ENCODE data around the gene OSBPL5.

OSBPL5 gene

DNA sequence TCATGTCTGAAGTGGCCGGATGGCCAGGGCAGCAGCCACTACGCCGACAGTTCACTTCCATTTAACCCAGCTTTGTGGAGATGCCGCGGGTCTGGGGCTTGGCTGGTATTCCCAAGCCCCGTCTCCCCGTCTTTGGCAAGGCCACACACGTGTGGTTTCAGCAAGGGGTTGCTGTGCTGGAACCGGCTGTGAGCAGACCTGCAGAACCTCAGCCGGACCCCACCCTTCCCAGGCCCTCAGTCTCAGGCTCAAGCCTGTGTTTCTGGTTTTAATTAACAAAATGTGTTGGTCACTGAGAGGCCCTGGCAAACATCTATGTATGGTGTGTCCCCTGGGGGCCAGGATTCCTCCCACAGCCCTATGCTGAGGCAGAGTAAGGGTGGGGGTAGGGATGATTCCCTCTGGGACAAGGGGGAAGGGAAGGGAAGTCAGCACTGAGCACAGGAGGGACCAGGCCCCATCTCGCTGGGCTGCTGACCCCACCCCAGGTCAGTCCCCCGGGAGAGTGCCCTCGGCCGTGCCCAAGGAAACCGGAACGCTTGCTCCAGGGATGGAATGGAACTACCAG, 9.3 kb downstream of the OSBPL5 start:
- TF ChIP-seq, protein P1, sequence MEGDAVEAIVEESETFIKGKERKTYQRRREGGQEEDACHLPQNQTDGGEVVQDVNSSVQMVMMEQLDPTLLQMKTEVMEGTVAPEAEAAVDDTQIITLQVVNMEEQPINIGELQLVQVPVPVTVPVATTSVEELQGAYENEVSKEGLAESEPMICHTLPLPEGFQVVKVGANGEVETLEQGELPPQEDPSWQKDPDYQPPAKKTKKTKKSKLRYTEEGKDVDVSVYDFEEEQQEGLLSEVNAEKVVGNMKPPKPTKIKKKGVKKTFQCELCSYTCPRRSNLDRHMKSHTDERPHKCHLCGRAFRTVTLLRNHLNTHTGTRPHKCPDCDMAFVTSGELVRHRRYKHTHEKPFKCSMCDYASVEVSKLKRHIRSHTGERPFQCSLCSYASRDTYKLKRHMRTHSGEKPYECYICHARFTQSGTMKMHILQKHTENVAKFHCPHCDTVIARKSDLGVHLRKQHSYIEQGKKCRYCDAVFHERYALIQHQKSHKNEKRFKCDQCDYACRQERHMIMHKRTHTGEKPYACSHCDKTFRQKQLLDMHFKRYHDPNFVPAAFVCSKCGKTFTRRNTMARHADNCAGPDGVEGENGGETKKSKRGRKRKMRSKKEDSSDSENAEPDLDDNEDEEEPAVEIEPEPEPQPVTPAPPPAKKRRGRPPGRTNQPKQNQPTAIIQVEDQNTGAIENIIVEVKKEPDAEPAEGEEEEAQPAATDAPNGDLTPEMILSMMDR (IDR thresholded peaks at IDR 0.05; ENCODE audit: poor library complexity, severe bottlenecking) = no peak
- peaks cover 2% of the 10 kb centered on the region for H3K9me3 ChIP-seq (ENCODE audit: severe bottlenecking)
- peaks cover 5% of the 10 kb centered on the region for H3K4me1 ChIP-seq (ENCODE audit: insufficient read depth, poor library complexity, severe bottlenecking)
- DNase-seq (ENCODE audit: low spot score) (no peak), ATAC-seq (ENCODE audit: low read depth) (no peak)
- no peak overlapping the region for H3K27ac ChIP-seq (ENCODE audit: poor library complexity, severe bottlenecking)
- H3K4me3 ChIP-seq (ENCODE audit: severe bottlenecking) = no peak overlapping the region
- H3K36me3 ChIP-seq (ENCODE audit: low read depth) = no peaks in the 10 kb centered on the region
- no peaks in the 10 kb centered on the region for H3K27me3 ChIP-seq (ENCODE audit: insufficient read depth, poor library complexity, severe bottlenecking)

DNA sequence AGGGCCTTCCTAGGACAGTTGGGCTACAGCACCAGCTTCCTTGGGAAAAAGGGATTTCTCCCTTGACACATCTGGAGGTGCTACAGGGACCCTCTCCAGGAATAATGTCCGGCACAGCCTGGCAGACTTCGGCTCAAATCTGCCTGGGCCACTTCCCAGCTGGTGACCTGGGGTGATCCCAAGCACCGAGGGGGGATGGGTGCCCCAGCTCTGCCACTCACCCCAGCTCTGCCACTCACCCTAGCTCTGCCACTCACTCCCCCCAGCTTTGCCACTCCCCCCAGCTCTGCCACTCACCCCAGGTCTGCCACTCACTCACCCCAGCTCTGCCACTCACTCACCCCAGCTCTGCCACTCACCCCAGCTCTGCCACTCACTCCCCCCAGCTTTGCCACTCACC, 9.9 kb downstream of the OSBPL5 start:
- Histone ChIP-seq H3K4me3 (ENCODE audit: severe bottlenecking) (no peak overlapping the region), H3K36me3 (ENCODE audit: low read depth) (no peaks in the 10 kb centered on the region), H3K27me3 (ENCODE audit: insufficient read depth, poor library complexity, severe bottlenecking) (no peaks in the 10 kb centered on the region), H3K4me1 (ENCODE audit: insufficient read depth, poor library complexity, severe bottlenecking) (peaks cover 5% of the 10 kb centered on the region), H3K9me3 (ENCODE audit: severe bottlenecking) (peaks cover 2% of the 10 kb centered on the region), H3K27ac (ENCODE audit: poor library complexity, severe bottlenecking) (no peak overlapping the region)
- TF ChIP-seq, protein P1 (IDR thresholded peaks at IDR 0.05; ENCODE audit: poor library complexity, severe bottlenecking) = no peak
- no peak for DNase-seq (ENCODE audit: low spot score)
- ATAC-seq (ENCODE audit: low read depth) = no peak

DNA sequence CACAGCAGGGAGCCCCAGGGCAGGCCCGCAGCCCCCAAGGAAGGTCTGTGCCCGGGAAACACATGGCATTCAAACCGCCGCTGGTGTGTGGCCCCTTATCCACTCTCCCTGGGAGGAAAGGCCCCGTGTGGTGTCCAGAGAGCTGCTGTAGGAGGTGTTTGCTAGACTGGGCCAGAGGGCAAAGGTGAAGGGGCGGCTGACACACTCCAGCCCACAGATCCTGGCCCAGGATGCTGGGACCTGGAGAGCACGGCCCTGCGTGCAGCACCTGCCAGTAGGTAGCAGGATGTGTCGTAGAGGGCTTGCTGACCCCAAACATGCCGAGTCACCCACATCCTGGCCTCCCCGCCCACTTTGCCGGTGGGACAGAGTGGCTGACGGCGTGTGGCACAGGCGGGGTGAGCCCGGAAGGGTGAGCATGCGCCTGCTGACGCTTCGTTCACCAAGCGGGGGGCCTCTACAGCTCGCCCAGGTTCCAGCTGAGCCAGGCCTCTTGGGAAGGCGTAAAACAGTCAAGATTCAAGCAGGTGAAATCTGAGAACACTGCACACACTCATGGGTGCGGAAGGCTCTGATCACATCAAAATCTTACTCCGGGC, 11.0 kb downstream of the OSBPL5 start:
- no peak overlapping the region for H3K27ac ChIP-seq (ENCODE audit: poor library complexity, severe bottlenecking)
- DNase-seq (ENCODE audit: low spot score) (no peak), ATAC-seq (ENCODE audit: low read depth) (no peak)
- TF ChIP-seq, protein P1 (IDR thresholded peaks at IDR 0.05; ENCODE audit: poor library complexity, severe bottlenecking) = no peak
- H3K27me3 ChIP-seq (ENCODE audit: insufficient read depth, poor library complexity, severe bottlenecking) = no peaks in the 10 kb centered on the region
- peaks cover 2% of the 10 kb centered on the region for H3K9me3 ChIP-seq (ENCODE audit: severe bottlenecking)
- no peaks in the 10 kb centered on the region for H3K36me3 ChIP-seq (ENCODE audit: low read depth)
- H3K4me3 ChIP-seq (ENCODE audit: severe bottlenecking) = no peak overlapping the region
- H3K4me1 ChIP-seq (ENCODE audit: insufficient read depth, poor library complexity, severe bottlenecking) = no peaks in the 10 kb centered on the region

DNA sequence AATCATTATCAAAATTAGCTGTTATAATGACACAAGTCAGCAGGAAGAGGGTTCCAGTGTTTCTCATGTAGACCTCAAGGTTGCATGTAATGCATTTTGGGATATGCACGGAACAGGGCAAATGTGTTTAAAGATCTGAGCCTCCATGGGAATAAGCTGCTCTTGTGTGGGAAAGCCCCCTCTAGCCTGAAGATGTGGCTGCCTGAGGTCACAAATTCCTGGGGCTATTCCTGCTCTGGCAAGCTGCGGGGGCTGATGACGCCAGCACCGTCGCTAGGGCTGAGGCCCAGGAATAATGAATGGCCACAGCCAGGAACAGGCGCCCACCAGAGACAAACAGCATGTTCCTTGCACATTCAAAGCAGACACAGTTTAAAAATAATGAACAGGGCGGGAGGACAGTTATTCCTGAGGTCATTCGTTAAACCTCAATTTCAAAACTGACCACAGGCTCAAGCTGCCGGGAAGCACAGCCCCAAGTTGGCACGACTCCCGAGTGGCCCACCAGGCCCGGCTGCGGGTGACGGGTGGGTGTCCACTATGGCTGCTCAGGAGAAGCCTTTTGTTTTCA, 11.7 kb downstream of the OSBPL5 start:
- Histone ChIP-seq H3K27me3 (ENCODE audit: insufficient read depth, poor library complexity, severe bottlenecking) (no peaks in the 10 kb centered on the region), H3K36me3 (ENCODE audit: low read depth) (no peaks in the 10 kb centered on the region), H3K9me3 (ENCODE audit: severe bottlenecking) (peaks cover 2% of the 10 kb centered on the region), H3K4me3 (ENCODE audit: severe bottlenecking) (no peak overlapping the region), H3K4me1 (ENCODE audit: insufficient read depth, poor library complexity, severe bottlenecking) (no peaks in the 10 kb centered on the region), H3K27ac (ENCODE audit: poor library complexity, severe bottlenecking) (no peak overlapping the region)
- ATAC-seq (ENCODE audit: low read depth) = no peak
- DNase-seq (ENCODE audit: low spot score) = no peak
- TF ChIP-seq, protein P1 (IDR thresholded peaks at IDR 0.05; ENCODE audit: poor library complexity, severe bottlenecking) = no peak
